Measurements from ENCODE around the gene RFT1.
A peak's percentile ranks its signal among the peaks of the same experiment; 100 is the strongest.

RFT1 gene

GRCh38 chr3:53139906-53140846 is 9.9 kb upstream of the RFT1 start:
- Histone ChIP-seq H4K12ac (ENCODE audit: low read depth, low read length) (no peak overlapping the region), H2BK5ac (ENCODE audit: low read depth, low read length, poor library complexity) (no peak overlapping the region), H3K36me3 (ENCODE audit: control insufficient read depth in 1 of 2, insufficient read depth in 2 of 2, low read length in 2 of 2) (no peaks in the 10 kb centered on the region), H2AK5ac (ENCODE audit: low read length) (no peak overlapping the region), H2BK12ac (ENCODE audit: low read length) (no peak overlapping the region), H3K9ac (ENCODE audit: low read length) (peak overlapping the region; percentile 8), H3K4me1 (ENCODE audit: control insufficient read depth in 1 of 2, insufficient read depth in 2 of 2, low read length in 2 of 2) (no peaks in the 10 kb centered on the region), H3K18ac (ENCODE audit: low read length) (no peak overlapping the region), H3K4me3 (ENCODE audit: low read depth, low read length) (peak overlapping the region; percentile 23), H3K79me2 (ENCODE audit: control insufficient read depth, insufficient read depth, low read length, poor library complexity) (no peaks in the 10 kb centered on the region), H3K14ac (ENCODE audit: low read length) (no peak overlapping the region), H2BK120ac (ENCODE audit: insufficient read depth, low read length, poor library complexity) (no peak overlapping the region), H2AFZ (ENCODE audit: insufficient read depth, low read length, poor library complexity) (no peak overlapping the region), H4K91ac (ENCODE audit: low read depth, low read length) (no peak overlapping the region), H3K27ac (ENCODE audit: low read depth, low read length) (no peak overlapping the region), H3K27me3 (ENCODE audit: insufficient read depth, low read length) (no peaks in the 10 kb centered on the region), H3K9me3 (ENCODE audit: insufficient read depth, low read depth, low read length) (peaks cover 2% of the 10 kb centered on the region), H3K79me1 (ENCODE audit: low read length) (no peaks in the 10 kb centered on the region), H3K23ac (ENCODE audit: low read length) (peak overlapping the region; percentile 37), H4K8ac (ENCODE audit: low read depth, low read length) (no peak overlapping the region), H3K4ac (ENCODE audit: low read depth, low read length) (no peak overlapping the region), H3K4me2 (ENCODE audit: low read length) (no peak overlapping the region)
- DNase-seq: no peak
- WGBS (ENCODE audit: extremely low coverage, insufficient coverage, insufficient read length): no CpG with 5 or more reads among the region's 6 CpGs

GRCh38 chr3:53137835-53138446 is 7.7 kb upstream of the RFT1 start:
- H2AK5ac ChIP-seq (ENCODE audit: low read length): no peak overlapping the region
- no peak overlapping the region for H3K23ac ChIP-seq (ENCODE audit: low read length)
- no peaks in the 10 kb centered on the region for H3K79me1 ChIP-seq (ENCODE audit: low read length)
- no peaks in the 10 kb centered on the region for H3K36me3 ChIP-seq (ENCODE audit: control insufficient read depth in 1 of 2, insufficient read depth in 2 of 2, low read length in 2 of 2)
- H3K4ac ChIP-seq (ENCODE audit: low read depth, low read length): no peak overlapping the region
- 80% methylated on average over 1 of the region's 4 CpGs for WGBS (ENCODE audit: extremely low coverage, insufficient coverage, insufficient read length)
- H2BK12ac ChIP-seq (ENCODE audit: low read length): no peak overlapping the region
- peaks cover 2% of the 10 kb centered on the region for H3K9me3 ChIP-seq (ENCODE audit: insufficient read depth, low read depth, low read length)
- H4K12ac ChIP-seq (ENCODE audit: low read depth, low read length): no peak overlapping the region
- H3K27ac ChIP-seq (ENCODE audit: low read depth, low read length): no peak overlapping the region
- peak in 1 of 2 donors; percentile 36 for DNase-seq
- no peaks in the 10 kb centered on the region for H3K4me1 ChIP-seq (ENCODE audit: control insufficient read depth in 1 of 2, insufficient read depth in 2 of 2, low read length in 2 of 2)
- H2BK5ac ChIP-seq (ENCODE audit: low read depth, low read length, poor library complexity): no peak overlapping the region
- H3K14ac ChIP-seq (ENCODE audit: low read length): no peak overlapping the region
- H3K27me3 ChIP-seq (ENCODE audit: insufficient read depth, low read length): no peaks in the 10 kb centered on the region
- no peak overlapping the region for H3K4me3 ChIP-seq (ENCODE audit: low read depth, low read length)
- no peaks in the 10 kb centered on the region for H3K79me2 ChIP-seq (ENCODE audit: control insufficient read depth, insufficient read depth, low read length, poor library complexity)
- H3K4me2 ChIP-seq (ENCODE audit: low read length): no peak overlapping the region
- H4K8ac ChIP-seq (ENCODE audit: low read depth, low read length): no peak overlapping the region
- no peak overlapping the region for H3K18ac ChIP-seq (ENCODE audit: low read length)
- no peak overlapping the region for H3K9ac ChIP-seq (ENCODE audit: low read length)
- no peak overlapping the region for H4K91ac ChIP-seq (ENCODE audit: low read depth, low read length)
- H2AFZ ChIP-seq (ENCODE audit: insufficient read depth, low read length, poor library complexity): no peak overlapping the region
- H2BK120ac ChIP-seq (ENCODE audit: insufficient read depth, low read length, poor library complexity): no peak overlapping the region

GRCh38 chr3:53137221-53137620 is 7.0 kb upstream of the RFT1 start:
- H3K9me3 ChIP-seq (ENCODE audit: insufficient read depth, low read depth, low read length): peaks cover 2% of the 10 kb centered on the region
- no peak overlapping the region for H2BK12ac ChIP-seq (ENCODE audit: low read length)
- H3K4me3 ChIP-seq (ENCODE audit: low read depth, low read length): no peak overlapping the region
- no peak overlapping the region for H4K91ac ChIP-seq (ENCODE audit: low read depth, low read length)
- no CpG with 5 or more reads among the region's 2 CpGs for WGBS (ENCODE audit: extremely low coverage, insufficient coverage, insufficient read length)
- no peak overlapping the region for H2BK120ac ChIP-seq (ENCODE audit: insufficient read depth, low read length, poor library complexity)
- no peak overlapping the region for H2AK5ac ChIP-seq (ENCODE audit: low read length)
- no peak overlapping the region for H3K14ac ChIP-seq (ENCODE audit: low read length)
- no peak overlapping the region for H3K18ac ChIP-seq (ENCODE audit: low read length)
- no peak overlapping the region for H3K23ac ChIP-seq (ENCODE audit: low read length)
- no peaks in the 10 kb centered on the region for H3K4me1 ChIP-seq (ENCODE audit: control insufficient read depth in 1 of 2, insufficient read depth in 2 of 2, low read length in 2 of 2)
- no peak overlapping the region for H3K9ac ChIP-seq (ENCODE audit: low read length)
- no peak overlapping the region for H3K4me2 ChIP-seq (ENCODE audit: low read length)
- H4K8ac ChIP-seq (ENCODE audit: low read depth, low read length): no peak overlapping the region
- no peak overlapping the region for H3K27ac ChIP-seq (ENCODE audit: low read depth, low read length)
- no peak overlapping the region for H2BK5ac ChIP-seq (ENCODE audit: low read depth, low read length, poor library complexity)
- H3K4ac ChIP-seq (ENCODE audit: low read depth, low read length): no peak overlapping the region
- no peak overlapping the region for H2AFZ ChIP-seq (ENCODE audit: insufficient read depth, low read length, poor library complexity)
- no peaks in the 10 kb centered on the region for H3K27me3 ChIP-seq (ENCODE audit: insufficient read depth, low read length)
- no peak overlapping the region for H4K12ac ChIP-seq (ENCODE audit: low read depth, low read length)
- DNase-seq: peak in 1 of 2 donors; percentile 34
- H3K79me1 ChIP-seq (ENCODE audit: low read length): no peaks in the 10 kb centered on the region
- H3K79me2 ChIP-seq (ENCODE audit: control insufficient read depth, insufficient read depth, low read length, poor library complexity): no peaks in the 10 kb centered on the region
- H3K36me3 ChIP-seq (ENCODE audit: control insufficient read depth in 1 of 2, insufficient read depth in 2 of 2, low read length in 2 of 2): no peaks in the 10 kb centered on the region

- Histone ChIP-seq H4K91ac (ENCODE audit: low read depth, low read length) (no peak overlapping the region), H3K14ac (ENCODE audit: low read length) (no peak overlapping the region), H3K18ac (ENCODE audit: low read length) (no peak overlapping the region), H3K79me2 (ENCODE audit: control insufficient read depth, insufficient read depth, low read length, poor library complexity) (peaks cover 4% of the 10 kb centered on the region), H4K8ac (ENCODE audit: low read depth, low read length) (no peak overlapping the region), H3K23ac (ENCODE audit: low read length) (no peak overlapping the region), H3K27ac (ENCODE audit: low read depth, low read length) (no peak overlapping the region), H3K4me3 (ENCODE audit: low read depth, low read length) (no peak overlapping the region), H3K27me3 (ENCODE audit: insufficient read depth, low read length) (no peaks in the 10 kb centered on the region), H2AK5ac (ENCODE audit: low read length) (no peak overlapping the region), H3K4ac (ENCODE audit: low read depth, low read length) (no peak overlapping the region), H2AFZ (ENCODE audit: insufficient read depth, low read length, poor library complexity) (no peak overlapping the region), H2BK120ac (ENCODE audit: insufficient read depth, low read length, poor library complexity) (no peak overlapping the region), H2BK12ac (ENCODE audit: low read length) (no peak overlapping the region), H3K4me2 (ENCODE audit: low read length) (no peak overlapping the region), H3K9me3 (ENCODE audit: insufficient read depth, low read depth, low read length) (peaks cover 2% of the 10 kb centered on the region), H2BK5ac (ENCODE audit: low read depth, low read length, poor library complexity) (no peak overlapping the region), H3K9ac (ENCODE audit: low read length) (no peak overlapping the region), H3K4me1 (ENCODE audit: control insufficient read depth in 1 of 2, insufficient read depth in 2 of 2, low read length in 2 of 2) (no peaks in the 10 kb centered on the region), H3K36me3 (ENCODE audit: control insufficient read depth in 1 of 2, insufficient read depth in 2 of 2, low read length in 2 of 2) (no peaks in the 10 kb centered on the region), H4K12ac (ENCODE audit: low read depth, low read length) (peak overlapping the region; percentile 6), H3K79me1 (ENCODE audit: low read length) (peaks cover 7% of the 10 kb centered on the region)
- WGBS (ENCODE audit: extremely low coverage, insufficient coverage, insufficient read length): no CpG with 5 or more reads among the region's 6 CpGs
- peak; percentile 70 to 72 for DNase-seq
Observed at GRCh38 chr3:53134631-53135232, 4.5 kb upstream of the RFT1 start.
